GM18498 (cell line): ENCODE data around the gene ARMC8.

Source experiments
- ATAC-seq: cut with Tn5 transposase; IDR thresholded peaks from one replicate; pipeline ENCODE4 v1.9.1; 2021; ENCODE audit warnings: mild to moderate bottlenecking, moderate library complexity; ENCODE audit not compliant: unreplicated experiment

ARMC8 gene

GRCh38 chr3:138241676-138242075 is 54.6 kb downstream of the ARMC8 start:
- no peak for ATAC-seq

GRCh38 chr3:138242466-138242865 is 55.4 kb downstream of the ARMC8 start:
- no peak for ATAC-seq

GRCh38 chr3:138245026-138245425 is 57.9 kb downstream of the ARMC8 start:
- no peak for ATAC-seq

DNA sequence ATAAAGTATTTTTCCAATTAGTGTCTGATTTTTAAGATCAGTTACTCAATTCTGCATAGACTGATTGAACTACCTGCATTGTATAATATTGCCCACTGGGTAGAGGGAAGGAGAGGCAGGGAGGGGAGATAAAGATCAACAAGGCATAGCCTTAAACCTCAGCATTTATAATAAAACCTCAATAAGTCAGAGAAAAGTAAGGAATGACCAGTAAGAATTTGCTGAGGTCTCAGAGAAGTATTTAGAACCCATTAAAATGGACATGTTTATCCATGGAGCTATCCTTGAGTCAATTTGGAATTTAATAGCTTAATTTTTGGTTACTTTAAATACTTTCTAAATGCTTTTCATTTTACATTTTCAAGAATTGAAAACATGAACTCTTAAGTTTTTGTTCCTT is 62.5 kb downstream of the ARMC8 start:
- no peak for ATAC-seq

- ATAC-seq, result no peak
Measured at GRCh38 chr3:138253609-138254008, 66.5 kb downstream of the ARMC8 start.

- ATAC-seq, result no peak
Measured at GRCh38 chr3:138254216-138254615, 67.1 kb downstream of the ARMC8 start.

GRCh38 chr3:138256022-138256421 is 68.9 kb downstream of the ARMC8 start:
- no peak for ATAC-seq

GRCh38 chr3:138257986-138258385 is 70.9 kb downstream of the ARMC8 start:
- ATAC-seq, result no peak

DNA sequence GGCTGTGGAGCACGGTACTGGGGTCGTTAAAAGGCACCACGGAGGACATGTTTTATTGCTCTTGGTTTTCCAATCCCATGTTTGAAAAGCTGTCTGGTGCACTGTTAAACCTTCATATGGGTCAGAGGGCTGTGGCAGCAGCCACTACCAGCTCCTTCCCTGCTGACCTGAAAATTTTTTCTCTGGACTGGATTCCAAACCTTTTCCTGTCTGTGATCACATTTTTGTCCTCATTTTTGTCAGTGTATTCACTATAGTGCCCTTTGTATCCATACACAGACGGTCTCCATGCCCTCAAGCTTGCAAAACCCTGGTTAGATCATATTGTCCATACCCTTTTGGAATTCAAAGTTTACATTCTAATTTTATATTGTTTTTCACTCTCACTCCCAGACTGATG is 72.0 kb downstream of the ARMC8 start:
- no peak for ATAC-seq

- no peak for ATAC-seq
Measured at GRCh38 chr3:138260611-138261010, 73.5 kb downstream of the ARMC8 start.

- no peak for ATAC-seq
Measured at GRCh38 chr3:138263104-138263503, 76.0 kb downstream of the ARMC8 start.

DNA sequence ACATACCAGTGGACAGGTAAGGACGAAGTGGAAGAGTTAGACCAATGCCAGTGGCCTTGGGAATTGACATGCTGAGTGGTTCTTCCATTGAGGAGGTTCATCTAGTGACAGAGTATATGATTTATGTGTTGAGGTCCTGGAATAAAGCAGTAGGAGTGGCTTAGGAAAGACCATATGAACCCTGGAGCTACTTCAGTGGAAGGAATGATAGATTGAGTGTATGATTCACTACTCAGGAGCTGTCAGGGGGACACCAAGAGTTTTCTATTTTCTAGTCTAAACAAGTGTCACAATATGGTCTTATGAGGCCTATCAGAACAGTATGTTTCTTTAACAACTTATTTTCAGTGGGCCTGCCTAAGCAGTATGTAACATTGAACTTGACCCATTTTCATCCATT is 78.6 kb downstream of the ARMC8 start:
- ATAC-seq, result no peak

DNA sequence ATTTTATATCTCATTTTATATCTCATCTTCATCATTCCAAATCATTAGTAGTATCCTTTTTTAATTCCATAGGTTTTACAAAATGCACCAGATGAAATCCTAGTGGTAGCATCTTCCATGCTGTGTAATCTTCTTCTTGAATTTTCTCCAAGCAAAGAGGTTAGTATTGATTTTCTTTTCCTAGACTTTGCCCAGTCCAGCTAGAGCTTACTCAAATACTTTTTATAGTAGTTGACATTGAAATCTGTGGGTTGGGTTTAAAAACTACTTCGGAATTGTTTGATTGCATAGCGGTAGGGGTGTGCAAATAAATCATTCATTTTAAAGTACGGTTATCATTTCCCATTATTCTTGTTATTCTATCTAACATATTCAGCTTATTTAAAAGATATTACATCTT is 80.0 kb downstream of the ARMC8 start:
- ATAC-seq, result no peak

DNA sequence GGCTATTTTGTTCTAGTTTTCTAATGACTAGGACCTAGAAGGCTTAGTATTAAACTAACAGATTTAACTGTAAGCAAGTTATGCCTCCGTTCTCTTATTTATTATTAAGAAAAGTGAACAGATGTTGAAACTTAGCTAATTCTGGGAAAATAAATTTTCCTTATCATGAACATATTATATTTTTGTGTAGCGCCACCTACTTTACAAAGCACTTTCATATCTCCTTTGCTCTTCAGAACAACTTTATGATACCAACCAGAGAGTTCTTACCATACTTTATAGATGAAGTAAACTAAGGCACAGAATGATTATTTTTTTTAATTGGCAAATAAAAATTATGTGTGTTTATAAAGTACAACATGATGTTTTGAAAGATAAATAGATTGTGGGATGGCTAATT is 83.1 kb downstream of the ARMC8 start:
- no peak for ATAC-seq

GRCh38 chr3:138271189-138271794 is 84.2 kb downstream of the ARMC8 start:
- ATAC-seq, result peak; percentile 47

DNA sequence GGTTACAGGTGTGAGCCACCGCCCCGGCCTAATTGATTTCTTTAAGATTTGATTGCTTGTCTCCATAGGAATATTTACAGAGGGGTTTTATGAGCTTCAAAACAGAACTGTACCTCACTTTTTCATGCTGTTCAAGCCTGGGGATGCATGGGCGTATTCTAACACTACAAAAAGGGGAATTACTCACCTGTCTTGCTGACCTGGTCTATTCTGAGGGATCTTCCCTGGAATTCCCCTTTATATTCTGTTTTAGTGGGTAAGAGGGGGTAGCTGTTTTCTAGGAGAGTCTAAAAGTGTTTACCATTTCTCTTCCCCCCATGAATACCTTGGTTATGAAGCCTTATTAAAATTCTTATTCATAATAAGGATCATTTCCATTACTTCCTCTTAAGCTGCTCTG is 94.5 kb downstream of the ARMC8 start:
- no peak for ATAC-seq

GRCh38 chr3:138282836-138283235 is 95.7 kb downstream of the ARMC8 start:
- ATAC-seq, result no peak

DNA sequence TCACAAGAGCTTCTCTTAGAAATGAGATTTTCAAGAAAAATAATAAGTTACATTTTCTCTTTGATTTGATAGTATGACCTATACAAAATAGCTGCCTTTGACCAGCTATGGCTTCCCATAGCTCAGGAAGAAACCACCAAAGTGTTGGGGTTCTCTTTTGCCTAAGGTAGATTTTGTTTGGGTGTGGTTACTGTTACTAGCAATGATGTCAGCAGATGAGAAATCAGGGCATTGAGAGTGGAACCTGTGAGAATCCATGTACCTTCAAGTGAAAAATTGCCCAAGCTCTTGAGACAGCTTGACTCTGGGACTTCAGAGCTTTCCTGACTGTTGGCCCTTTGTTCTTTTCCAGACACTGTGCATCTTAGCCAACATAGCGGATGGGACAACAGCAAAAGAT is 97.0 kb downstream of the ARMC8 start:
- no peak for ATAC-seq

DNA sequence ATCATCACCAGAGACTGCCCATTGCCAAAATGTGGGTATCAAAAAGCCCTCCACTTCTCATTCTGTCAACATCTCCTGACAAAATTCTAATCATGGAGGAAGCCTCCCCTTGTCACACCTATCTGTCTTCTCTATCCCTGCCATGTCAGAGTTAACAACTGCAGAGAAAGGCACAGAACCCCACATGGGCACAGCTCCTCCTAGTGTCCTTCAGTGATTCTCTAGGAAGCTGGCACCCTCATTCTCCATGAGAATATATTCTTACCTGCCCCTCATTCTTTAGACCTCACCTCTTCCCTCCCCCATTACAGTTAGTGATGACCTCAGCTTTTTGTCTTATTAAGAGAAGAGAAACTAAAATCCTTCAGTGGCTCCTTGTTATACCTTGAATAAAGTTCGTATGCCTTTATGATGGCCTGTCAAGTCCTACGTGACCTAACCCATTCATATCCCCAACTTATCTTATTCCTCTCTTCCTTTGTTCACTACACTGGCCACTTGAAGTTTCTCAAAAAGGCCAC is 97.9 kb downstream of the ARMC8 start:
- ATAC-seq, result no peak

GRCh38 chr3:138289260-138289659 is 102.2 kb downstream of the ARMC8 start:
- ATAC-seq, result no peak

DNA sequence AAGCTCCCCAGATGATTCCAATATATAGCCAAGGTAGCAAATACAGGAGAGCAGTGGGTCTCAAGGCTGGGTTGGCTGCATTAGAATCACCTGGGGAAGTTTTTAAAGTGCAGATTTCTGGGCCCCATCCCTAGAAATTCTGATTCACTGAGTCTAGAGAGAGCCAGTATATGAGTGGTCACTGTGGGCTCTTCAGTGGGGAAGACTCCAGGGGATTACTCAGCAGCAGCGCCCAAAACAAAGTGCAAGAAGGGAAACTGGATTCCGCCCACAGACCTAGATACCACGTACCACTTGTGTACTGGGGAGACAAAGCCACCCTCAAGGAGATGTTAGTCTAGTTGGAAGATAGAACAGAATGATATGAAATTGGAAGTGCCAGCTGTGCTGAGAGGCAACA is 102.6 kb downstream of the ARMC8 start:
- ATAC-seq, result no peak

- no peak for ATAC-seq
Measured at GRCh38 chr3:138296639-138297038, 109.5 kb downstream of the ARMC8 start.

DNA sequence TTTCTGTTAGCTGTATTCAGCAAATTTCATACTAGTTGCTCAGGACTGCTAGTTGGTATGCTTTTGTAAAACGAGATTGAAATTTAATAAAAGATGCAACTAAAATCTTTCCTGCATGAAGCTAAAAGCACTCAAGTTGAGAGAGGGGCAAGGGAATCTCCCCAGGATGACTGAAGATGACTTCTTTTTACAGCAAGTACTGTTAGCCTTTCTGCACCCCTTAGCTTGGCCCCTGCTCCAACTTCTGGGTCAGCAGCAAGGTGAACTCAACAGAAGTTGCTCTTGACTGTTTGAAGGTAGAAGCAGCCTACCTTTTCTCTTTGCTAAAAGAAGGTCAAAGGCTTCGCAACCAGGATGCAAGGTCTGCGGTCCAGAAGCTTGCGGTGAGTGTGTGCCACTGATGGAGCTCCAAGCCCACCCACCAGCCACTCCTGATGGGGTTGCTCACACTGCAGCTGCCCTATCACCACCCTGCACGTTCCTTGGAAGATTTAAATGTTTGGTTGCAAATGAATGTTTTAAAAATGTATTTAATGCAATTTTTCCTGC is 110.0 kb downstream of the ARMC8 start:
- ATAC-seq, result no peak
